Hematopoietic multipotent progenitor cell treated with erythropoietin and hydrocortisone succinate and interleukin-3 and kit ligand, for 6 days (in vitro differentiated cells): ENCODE data around the gene MSH3.
"Not testable (repeated sequence)": the region's sequence is repeated elsewhere in the genome, so short reads cannot be mapped to it uniquely, and the experiment has no call there.

Source experiments
- DNase-seq: peaks from one replicate; pipeline ENCODE4 v3.0.0-alpha.2; 2015

MSH3 gene

GRCh38 chr5:80711216-80711615 lies 56.8 kb downstream of the MSH3 start:
- no peak for DNase-seq

- peak; percentile 13 for DNase-seq
Observed at GRCh38 chr5:80711938-80712337, 57.5 kb downstream of the MSH3 start.

- no peak for DNase-seq
Observed at GRCh38 chr5:80712919-80713318, 58.5 kb downstream of the MSH3 start.

- DNase-seq, result no peak
Observed at GRCh38 chr5:80713631-80714030, 59.2 kb downstream of the MSH3 start.

- DNase-seq, result no peak
Observed at GRCh38 chr5:80714570-80715298, 60.3 kb downstream of the MSH3 start.

GRCh38 chr5:80715887-80716286 lies 61.4 kb downstream of the MSH3 start:
- no peak for DNase-seq

- no peak for DNase-seq
Observed at GRCh38 chr5:80720181-80720580, 65.7 kb downstream of the MSH3 start.

- no peak for DNase-seq
Observed at GRCh38 chr5:80722916-80723315, 68.5 kb downstream of the MSH3 start.

- no peak for DNase-seq
Observed at GRCh38 chr5:80725446-80725845, 71.0 kb downstream of the MSH3 start.

- no peak for DNase-seq
Observed at GRCh38 chr5:80736730-80737129, 82.3 kb downstream of the MSH3 start.

GRCh38 chr5:80738466-80738865 lies 84.0 kb downstream of the MSH3 start:
- peak; percentile 76 for DNase-seq

GRCh38 chr5:80739057-80739456 lies 84.6 kb downstream of the MSH3 start:
- peak; percentile 9 for DNase-seq

- no peak for DNase-seq
Observed at GRCh38 chr5:80739496-80739895, 85.0 kb downstream of the MSH3 start.

- DNase-seq, result no peak
Observed at GRCh38 chr5:80739898-80740297, 85.4 kb downstream of the MSH3 start.

GRCh38 chr5:80740488-80740887 lies 86.0 kb downstream of the MSH3 start:
- DNase-seq, result not testable (repeated sequence)

- DNase-seq, result peak; percentile 22
Observed at GRCh38 chr5:80740999-80741398, 86.5 kb downstream of the MSH3 start.

GRCh38 chr5:80744149-80744548 lies 89.7 kb downstream of the MSH3 start:
- DNase-seq, result no peak

- DNase-seq, result no peak
Observed at GRCh38 chr5:80745490-80745889, 91.0 kb downstream of the MSH3 start.

- no peak for DNase-seq
Observed at GRCh38 chr5:80747922-80748321, 93.5 kb downstream of the MSH3 start.

- no peak for DNase-seq
Observed at GRCh38 chr5:80752427-80752826, 98.0 kb downstream of the MSH3 start.

GRCh38 chr5:80753712-80754111 lies 99.3 kb downstream of the MSH3 start:
- DNase-seq, result no peak

- peak; percentile 37 for DNase-seq
Observed at GRCh38 chr5:80754900-80755299, 100.4 kb downstream of the MSH3 start.

GRCh38 chr5:80755626-80756025 lies 101.2 kb downstream of the MSH3 start:
- peak; percentile 68 for DNase-seq

GRCh38 chr5:80756292-80756691 lies 101.8 kb downstream of the MSH3 start:
- DNase-seq, result peak; percentile 16

GRCh38 chr5:80757290-80757689 lies 102.8 kb downstream of the MSH3 start:
- DNase-seq, result no peak
